PC-3 (cell line): ENCODE measurements around the gene BORCS8.

Experiments used
- CTCF ChIP-seq: fragments of 300-600 bp; sonication (generic); conservative IDR thresholded peaks from 2 replicates; pipeline ENCODE4 v1.5.1; 2017; ENCODE audit warnings: antibody characterized with exemption, low read depth, mild to moderate bottlenecking, low read length
- EZH2 ChIP-seq: fragments of 300-600 bp; sonication (generic); IDR thresholded peaks from one replicate; pipeline ENCODE4 v1.6.1; 2017; ENCODE audit warnings: antibody characterized with exemption, mild to moderate bottlenecking, low read length; ENCODE audit not compliant: unreplicated experiment
- EZH2phosphoT487 ChIP-seq: fragments of 300-600 bp; sonication (generic); IDR thresholded peaks from 2 replicates; pipeline ENCODE4 v1.6.1; 2018; ENCODE audit warnings: mild to moderate bottlenecking, antibody characterized with exemption, low read length, borderline replicate concordance

- no peak for TF ChIP-seq CTCF
- no peak for TF ChIP-seq EZH2
- no peak for TF ChIP-seq EZH2phosphoT487
These were observed 53.6 kb downstream of the BORCS8 start, which contains the start of gene TMEM161A for GRCh38 chr19:19138109-19138981.
